ENCODE measurements around the gene GORASP2. TPM values are rescaled to one million over a fixed set of nuclear protein-coding genes. Genes with fewer than 3 reads are reported as not detected.
"Not testable (repeated sequence)": the region's sequence is repeated elsewhere in the genome, so short reads cannot be mapped to it uniquely, and the experiment has no call there.

Gene GORASP2
- total RNA-seq, 1 donor from 2014 or later, result 57.1 TPM

- intact Hi-C loops (cut with DNase I), result not testable (repeated sequence)
These were observed 7.2 kb upstream of the GORASP2 start for GRCh38 chr2:170921873-170922272.

GRCh38 chr2:170922634-170923494 lies 6.2 kb upstream of the GORASP2 start:
- intact Hi-C loops (cut with DNase I), result no loop called here
- DNase-seq (ENCODE audit: missing footprints), result no peak
- no peak for ATAC-seq

More at GRCh38 chr2:170921873-170922272, 7.2 kb upstream of the GORASP2 start:
- DNase-seq (ENCODE audit: missing footprints); ATAC-seq: not testable (repeated sequence)

- intact Hi-C loops (cut with DNase I), result no loop called here
- no peak for ATAC-seq
These were observed 5.3 kb upstream of the GORASP2 start for GRCh38 chr2:170923799-170924198.

GRCh38 chr2:170924969-170925368 lies 4.1 kb upstream of the GORASP2 start:
- intact Hi-C loops (cut with DNase I), result no loop called here
- ATAC-seq (no peak), DNase-seq (ENCODE audit: missing footprints) (no peak)

More at GRCh38 chr2:170923799-170924198, 5.3 kb upstream of the GORASP2 start:
- no peak for DNase-seq (ENCODE audit: missing footprints)

GRCh38 chr2:170925923-170926322 lies 3.1 kb upstream of the GORASP2 start:
- ATAC-seq (no peak), DNase-seq (ENCODE audit: missing footprints) (no peak)
- intact Hi-C loops (cut with DNase I), result no loop called here

GRCh38 chr2:170926743-170927297 lies 2.2 kb upstream of the GORASP2 start:
- ATAC-seq (no peak), DNase-seq (ENCODE audit: missing footprints) (no peak)
- intact Hi-C loops (cut with DNase I), result no loop called here

- no peak for DNase-seq (ENCODE audit: missing footprints)
- intact Hi-C loops (cut with DNase I), result no loop called here
- ATAC-seq, result no peak
These were observed 823 bp upstream of the GORASP2 start for GRCh38 chr2:170928036-170928823.

- DNase-seq (ENCODE audit: missing footprints) (peak; percentile 85), ATAC-seq (peak; percentile 1)
- intact Hi-C loops (cut with DNase I), result loop anchor here (1.0 kb wide), 1 partner anchor 232 kb away; no protein-coding TSS in a partner anchor
These were observed 615 bp downstream of the GORASP2 start for GRCh38 chr2:170929686-170930050.

- intact Hi-C loops (cut with DNase I), result no loop called here
- no peak for DNase-seq (ENCODE audit: missing footprints)
- ATAC-seq, result no peak
These were observed 1.3 kb downstream of the GORASP2 start for GRCh38 chr2:170930131-170930990.

- no peak for ATAC-seq
- intact Hi-C loops (cut with DNase I), result no loop called here
These were observed 1.9 kb downstream of the GORASP2 start for GRCh38 chr2:170930991-170931266.

GRCh38 chr2:170932166-170932565 lies 3.1 kb downstream of the GORASP2 start:
- DNase-seq (ENCODE audit: missing footprints), result no peak
- intact Hi-C loops (cut with DNase I), result no loop called here
- no peak for ATAC-seq

More at GRCh38 chr2:170930991-170931266, 1.9 kb downstream of the GORASP2 start:
- DNase-seq (ENCODE audit: missing footprints), result no peak

- DNase-seq (ENCODE audit: missing footprints) (no peak), ATAC-seq (no peak)
- intact Hi-C loops (cut with DNase I), result no loop called here
These were observed 3.9 kb downstream of the GORASP2 start for GRCh38 chr2:170932948-170933347.

GRCh38 chr2:170937709-170938379 lies 8.8 kb downstream of the GORASP2 start:
- intact Hi-C loops (cut with DNase I), result no loop called here
- DNase-seq (ENCODE audit: missing footprints), result no peak
- no peak for ATAC-seq

GRCh38 chr2:170940066-170940465 lies 11.0 kb downstream of the GORASP2 start:
- no peak for ATAC-seq
- no peak for DNase-seq (ENCODE audit: missing footprints)
- intact Hi-C loops (cut with DNase I), result no loop called here

GRCh38 chr2:170942615-170943014 lies 13.6 kb downstream of the GORASP2 start:
- no peak for ATAC-seq
- intact Hi-C loops (cut with DNase I), result no loop called here
- no peak for DNase-seq (ENCODE audit: missing footprints)

- DNase-seq (ENCODE audit: missing footprints) (no peak), ATAC-seq (no peak)
- intact Hi-C loops (cut with DNase I), result no loop called here
These were observed 14.0 kb downstream of the GORASP2 start for GRCh38 chr2:170943041-170943440.

GRCh38 chr2:170943596-170943995 lies 14.5 kb downstream of the GORASP2 start:
- ATAC-seq, result no peak
- DNase-seq (ENCODE audit: missing footprints), result no peak
- intact Hi-C loops (cut with DNase I), result no loop called here

- DNase-seq (ENCODE audit: missing footprints) (no peak), ATAC-seq (no peak)
- intact Hi-C loops (cut with DNase I), result no loop called here
These were observed 15.5 kb downstream of the GORASP2 start for GRCh38 chr2:170944545-170944944.

Data from Right ventricle myocardium inferior (tissue), 1 donor.